ENCODE measurements around the gene TDRD10. TPM values are rescaled to one million over a fixed set of nuclear protein-coding genes. Genes with fewer than 3 reads are reported as not detected.

TDRD10 gene
- total and polyA plus RNA-seq, 2 of the 4 experiments (the other 2 are of a cell fraction): not detected

DNA sequence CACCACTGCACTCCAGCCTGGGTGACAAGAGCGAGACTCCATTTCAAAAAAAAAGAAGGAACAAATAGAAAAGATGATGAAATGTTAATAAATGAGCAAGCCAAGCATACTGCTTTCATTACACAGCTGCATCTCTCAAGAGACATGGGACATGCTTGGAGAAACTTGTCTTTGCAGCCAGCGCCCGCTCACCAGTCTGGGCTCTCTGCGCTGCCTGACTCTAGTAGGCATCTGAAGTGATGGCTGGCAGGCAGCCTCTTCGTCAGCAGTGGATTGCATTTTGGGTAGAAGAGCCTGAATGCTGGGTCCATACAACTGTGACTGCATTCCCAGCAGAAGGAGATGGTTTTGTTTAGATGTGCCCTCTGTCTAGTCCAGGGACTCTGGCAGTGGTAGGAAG, 48.9 kb upstream of the TDRD10 start (continued):
- TF ChIP-seq, protein P1, sequence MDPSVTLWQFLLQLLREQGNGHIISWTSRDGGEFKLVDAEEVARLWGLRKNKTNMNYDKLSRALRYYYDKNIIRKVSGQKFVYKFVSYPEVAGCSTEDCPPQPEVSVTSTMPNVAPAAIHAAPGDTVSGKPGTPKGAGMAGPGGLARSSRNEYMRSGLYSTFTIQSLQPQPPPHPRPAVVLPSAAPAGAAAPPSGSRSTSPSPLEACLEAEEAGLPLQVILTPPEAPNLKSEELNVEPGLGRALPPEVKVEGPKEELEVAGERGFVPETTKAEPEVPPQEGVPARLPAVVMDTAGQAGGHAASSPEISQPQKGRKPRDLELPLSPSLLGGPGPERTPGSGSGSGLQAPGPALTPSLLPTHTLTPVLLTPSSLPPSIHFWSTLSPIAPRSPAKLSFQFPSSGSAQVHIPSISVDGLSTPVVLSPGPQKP (IDR thresholded peaks at IDR 0.05; ENCODE audit: borderline replicate concordance, low read depth, low read length): no peak
- no peak for TF ChIP-seq POLR2A (IDR thresholded peaks at IDR 0.05; ENCODE audit: low read depth, low read length)
- no peak for TF ChIP-seq CHD1 (IDR thresholded peaks at IDR 0.05; ENCODE audit: low read depth, low read length)
- TF ChIP-seq MAFK (IDR thresholded peaks at IDR 0.05; ENCODE audit: low read depth, low read length): no peak

Data from IMR-90 (cell line).